Measurements from ENCODE around the gene IQCB1.

Gene IQCB1

GRCh38 chr3:121844892-121845291 lies 10.0 kb upstream of the IQCB1 start:
- no peaks in the 10 kb centered on the region for H3K4me1 ChIP-seq (ENCODE audit: control insufficient read depth, insufficient read depth, low read length)
- H3K4me2 ChIP-seq (ENCODE audit: low read length), result no peak overlapping the region
- H3K9me3 ChIP-seq (replicated peaks; ENCODE audit: low read length), result no peaks in the 10 kb centered on the region
- no peak overlapping the region for H3K4me3 ChIP-seq (ENCODE audit: low read length)
- H3K9ac ChIP-seq (ENCODE audit: low read depth, low read length), result no peak overlapping the region
- H3K36me3 ChIP-seq (ENCODE audit: insufficient read depth, low read length), result no peaks in the 10 kb centered on the region
- H3K27me3 ChIP-seq (ENCODE audit: control insufficient read depth, insufficient read depth, low read length), result no peaks in the 10 kb centered on the region

GRCh38 chr3:121839962-121840361 lies 5.1 kb upstream of the IQCB1 start:
- Histone ChIP-seq H3K36me3 (ENCODE audit: insufficient read depth, low read length) (no peaks in the 10 kb centered on the region), H3K4me2 (ENCODE audit: low read length) (no peak overlapping the region), H3K9me3 (replicated peaks; ENCODE audit: low read length) (no peaks in the 10 kb centered on the region), H3K4me1 (ENCODE audit: control insufficient read depth, insufficient read depth, low read length) (peaks cover 4% of the 10 kb centered on the region), H3K9ac (ENCODE audit: low read depth, low read length) (no peak overlapping the region), H3K27me3 (ENCODE audit: control insufficient read depth, insufficient read depth, low read length) (no peaks in the 10 kb centered on the region), H3K4me3 (ENCODE audit: low read length) (no peak overlapping the region)

GRCh38 chr3:121836481-121836880 lies 1.6 kb upstream of the IQCB1 start:
- H3K9me3 ChIP-seq (replicated peaks; ENCODE audit: low read length), result no peaks in the 10 kb centered on the region
- H3K36me3 ChIP-seq (ENCODE audit: insufficient read depth, low read length), result no peaks in the 10 kb centered on the region
- H3K4me2 ChIP-seq (ENCODE audit: low read length), result no peak overlapping the region
- peaks cover 8% of the 10 kb centered on the region for H3K4me1 ChIP-seq (ENCODE audit: control insufficient read depth, insufficient read depth, low read length)
- no peaks in the 10 kb centered on the region for H3K27me3 ChIP-seq (ENCODE audit: control insufficient read depth, insufficient read depth, low read length)
- H3K4me3 ChIP-seq (ENCODE audit: low read length), result no peak overlapping the region
- H3K9ac ChIP-seq (ENCODE audit: low read depth, low read length), result no peak overlapping the region

GRCh38 chr3:121836064-121836463 lies 1.2 kb upstream of the IQCB1 start:
- H3K9ac ChIP-seq (ENCODE audit: low read depth, low read length), result no peak overlapping the region
- H3K4me3 ChIP-seq (ENCODE audit: low read length), result no peak overlapping the region
- H3K27me3 ChIP-seq (ENCODE audit: control insufficient read depth, insufficient read depth, low read length), result no peaks in the 10 kb centered on the region
- H3K36me3 ChIP-seq (ENCODE audit: insufficient read depth, low read length), result no peaks in the 10 kb centered on the region
- H3K4me1 ChIP-seq (ENCODE audit: control insufficient read depth, insufficient read depth, low read length), result peaks cover 8% of the 10 kb centered on the region
- no peaks in the 10 kb centered on the region for H3K9me3 ChIP-seq (replicated peaks; ENCODE audit: low read length)
- H3K4me2 ChIP-seq (ENCODE audit: low read length), result peak overlapping the region; percentile 88

- Histone ChIP-seq H3K36me3 (ENCODE audit: insufficient read depth, low read length) (peaks cover 3% of the 10 kb centered on the region), H3K9me3 (replicated peaks; ENCODE audit: low read length) (no peaks in the 10 kb centered on the region), H3K27me3 (ENCODE audit: control insufficient read depth, insufficient read depth, low read length) (no peaks in the 10 kb centered on the region), H3K4me2 (ENCODE audit: low read length) (peak overlapping the region; percentile 88), H3K4me3 (ENCODE audit: low read length) (peak overlapping the region; percentile 87), H3K9ac (ENCODE audit: low read depth, low read length) (peak overlapping the region; percentile 92), H3K4me1 (ENCODE audit: control insufficient read depth, insufficient read depth, low read length) (peaks cover 8% of the 10 kb centered on the region)
Observed at GRCh38 chr3:121835465-121835801, 573 bp upstream of the IQCB1 start.

GRCh38 chr3:121834157-121834670 lies 646 bp downstream of the IQCB1 start:
- H3K9ac ChIP-seq (ENCODE audit: low read depth, low read length), result peak overlapping the region; percentile 92
- H3K9me3 ChIP-seq (replicated peaks; ENCODE audit: low read length), result no peaks in the 10 kb centered on the region
- peaks cover 3% of the 10 kb centered on the region for H3K36me3 ChIP-seq (ENCODE audit: insufficient read depth, low read length)
- H3K4me2 ChIP-seq (ENCODE audit: low read length), result peak overlapping the region; percentile 88
- no peaks in the 10 kb centered on the region for H3K27me3 ChIP-seq (ENCODE audit: control insufficient read depth, insufficient read depth, low read length)
- H3K4me1 ChIP-seq (ENCODE audit: control insufficient read depth, insufficient read depth, low read length), result peaks cover 8% of the 10 kb centered on the region
- H3K4me3 ChIP-seq (ENCODE audit: low read length), result peak overlapping the region; percentile 87

- peaks cover 5% of the 10 kb centered on the region for H3K9me3 ChIP-seq (replicated peaks; ENCODE audit: low read length)
- H3K36me3 ChIP-seq (ENCODE audit: insufficient read depth, low read length), result peaks cover 51% of the 10 kb centered on the region
- H3K9ac ChIP-seq (ENCODE audit: low read depth, low read length), result no peak overlapping the region
- H3K4me1 ChIP-seq (ENCODE audit: control insufficient read depth, insufficient read depth, low read length), result no peaks in the 10 kb centered on the region
- no peaks in the 10 kb centered on the region for H3K27me3 ChIP-seq (ENCODE audit: control insufficient read depth, insufficient read depth, low read length)
- no peak overlapping the region for H3K4me3 ChIP-seq (ENCODE audit: low read length)
- no peak overlapping the region for H3K4me2 ChIP-seq (ENCODE audit: low read length)
Observed at GRCh38 chr3:121822973-121823372, 11.9 kb downstream of the IQCB1 start.

- Histone ChIP-seq H3K9me3 (replicated peaks; ENCODE audit: low read length) (peaks cover 5% of the 10 kb centered on the region), H3K36me3 (ENCODE audit: insufficient read depth, low read length) (peaks cover 50% of the 10 kb centered on the region), H3K9ac (ENCODE audit: low read depth, low read length) (no peak overlapping the region), H3K27me3 (ENCODE audit: control insufficient read depth, insufficient read depth, low read length) (no peaks in the 10 kb centered on the region), H3K4me1 (ENCODE audit: control insufficient read depth, insufficient read depth, low read length) (no peaks in the 10 kb centered on the region), H3K4me3 (ENCODE audit: low read length) (no peak overlapping the region), H3K4me2 (ENCODE audit: low read length) (no peak overlapping the region)
Observed at GRCh38 chr3:121821421-121822199, 13.2 kb downstream of the IQCB1 start.

GRCh38 chr3:121819236-121819635 lies 15.6 kb downstream of the IQCB1 start:
- no peak overlapping the region for H3K9ac ChIP-seq (ENCODE audit: low read depth, low read length)

GRCh38 chr3:121818578-121818977 lies 16.3 kb downstream of the IQCB1 start:
- H3K4me1 ChIP-seq (ENCODE audit: control insufficient read depth, insufficient read depth, low read length), result no peaks in the 10 kb centered on the region
- peaks cover 5% of the 10 kb centered on the region for H3K9me3 ChIP-seq (replicated peaks; ENCODE audit: low read length)
- no peak overlapping the region for H3K9ac ChIP-seq (ENCODE audit: low read depth, low read length)
- H3K4me3 ChIP-seq (ENCODE audit: low read length), result no peak overlapping the region
- no peaks in the 10 kb centered on the region for H3K27me3 ChIP-seq (ENCODE audit: control insufficient read depth, insufficient read depth, low read length)
- H3K4me2 ChIP-seq (ENCODE audit: low read length), result no peak overlapping the region
- H3K36me3 ChIP-seq (ENCODE audit: insufficient read depth, low read length), result peaks cover 28% of the 10 kb centered on the region

More at GRCh38 chr3:121819236-121819635, 15.6 kb downstream of the IQCB1 start:
- H3K36me3 ChIP-seq (ENCODE audit: insufficient read depth, low read length), result peaks cover 34% of the 10 kb centered on the region
- H3K27me3 ChIP-seq (ENCODE audit: control insufficient read depth, insufficient read depth, low read length), result no peaks in the 10 kb centered on the region
- H3K4me2 ChIP-seq (ENCODE audit: low read length), result no peak overlapping the region
- no peak overlapping the region for H3K4me3 ChIP-seq (ENCODE audit: low read length)
- peaks cover 5% of the 10 kb centered on the region for H3K9me3 ChIP-seq (replicated peaks; ENCODE audit: low read length)
- H3K4me1 ChIP-seq (ENCODE audit: control insufficient read depth, insufficient read depth, low read length), result no peaks in the 10 kb centered on the region

GRCh38 chr3:121817753-121818152 lies 17.1 kb downstream of the IQCB1 start:
- Histone ChIP-seq H3K9ac (ENCODE audit: low read depth, low read length) (no peak overlapping the region), H3K4me1 (ENCODE audit: control insufficient read depth, insufficient read depth, low read length) (no peaks in the 10 kb centered on the region), H3K4me2 (ENCODE audit: low read length) (no peak overlapping the region), H3K9me3 (replicated peaks; ENCODE audit: low read length) (peaks cover 5% of the 10 kb centered on the region), H3K36me3 (ENCODE audit: insufficient read depth, low read length) (peaks cover 22% of the 10 kb centered on the region), H3K27me3 (ENCODE audit: control insufficient read depth, insufficient read depth, low read length) (no peaks in the 10 kb centered on the region), H3K4me3 (ENCODE audit: low read length) (no peak overlapping the region)

- Histone ChIP-seq H3K4me1 (ENCODE audit: control insufficient read depth, insufficient read depth, low read length) (no peaks in the 10 kb centered on the region), H3K4me3 (ENCODE audit: low read length) (no peak overlapping the region), H3K9me3 (replicated peaks; ENCODE audit: low read length) (no peaks in the 10 kb centered on the region), H3K4me2 (ENCODE audit: low read length) (no peak overlapping the region), H3K36me3 (ENCODE audit: insufficient read depth, low read length) (peaks cover 17% of the 10 kb centered on the region), H3K9ac (ENCODE audit: low read depth, low read length) (no peak overlapping the region), H3K27me3 (ENCODE audit: control insufficient read depth, insufficient read depth, low read length) (no peaks in the 10 kb centered on the region)
Observed at GRCh38 chr3:121809249-121809648, 25.6 kb downstream of the IQCB1 start.
